Measurements from ENCODE around the gene ARF1. TPM values are rescaled to one million over a fixed set of nuclear protein-coding genes. Genes with fewer than 3 reads are reported as not detected.

ARF1 gene
- total and polyA plus RNA-seq, 10 of the 15 experiments (the other 5 are each of a cell fraction or from before 2014, with no cell fraction given): 48.4 to 508 (median 283) TPM

DNA sequence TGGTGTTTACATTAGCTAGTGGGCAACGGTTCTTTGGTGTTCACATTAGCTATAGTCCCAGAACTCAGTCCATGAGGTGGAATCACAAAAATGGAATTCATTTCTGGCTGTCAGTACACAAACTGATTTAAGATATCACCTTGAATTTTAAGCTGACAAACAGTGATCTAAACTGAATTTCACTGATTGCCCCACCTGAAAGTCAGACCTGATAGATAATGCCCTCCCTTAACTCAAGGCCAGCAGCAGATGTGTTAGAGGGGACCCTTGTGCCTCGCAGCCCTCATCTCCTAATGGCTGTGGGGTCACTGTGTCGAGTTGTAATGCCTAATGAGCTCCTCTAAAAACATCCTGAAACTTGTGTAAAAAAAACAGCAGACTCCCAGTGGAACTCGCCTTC, 8.6 kb downstream of the ARF1 start (continued):
- no peak for TF ChIP-seq PML (IDR thresholded peaks at IDR 0.05; ENCODE audit: low read length)

DNA sequence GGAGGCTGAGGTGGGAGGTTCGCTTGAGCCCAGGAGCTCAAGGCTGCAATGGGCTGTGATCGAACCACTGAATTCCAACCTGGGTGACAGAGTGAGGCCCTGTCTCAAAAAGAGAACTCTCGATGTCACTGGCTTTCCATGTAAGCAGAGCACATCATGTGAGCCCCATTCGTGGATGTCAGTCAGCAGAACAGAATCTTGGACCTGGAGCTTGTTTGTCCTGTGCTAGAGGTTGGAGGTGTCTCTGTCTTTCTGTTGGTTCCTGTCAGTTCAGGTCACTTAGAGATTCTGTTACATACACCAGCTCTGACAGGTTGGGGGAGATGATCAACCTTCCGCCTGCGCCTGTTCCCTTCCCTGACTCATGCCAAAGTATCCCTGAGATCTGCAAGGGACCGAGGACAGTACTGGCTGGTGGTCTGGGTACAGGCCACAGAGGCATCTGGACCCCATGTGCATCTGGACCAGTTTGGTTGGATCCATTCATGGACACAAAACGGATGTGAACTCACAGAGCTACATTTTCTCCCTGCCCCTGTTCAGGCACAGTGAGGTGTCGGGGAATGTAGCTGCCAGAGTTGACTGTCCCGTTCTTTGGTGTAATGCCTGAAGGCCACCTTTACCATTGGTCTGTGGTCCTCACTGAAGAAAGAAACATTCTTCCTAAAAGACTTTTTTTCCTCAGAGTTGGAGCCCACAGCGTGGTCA, 10.0 kb downstream of the ARF1 start:
- DNase-seq (ENCODE audit: low read depth, low spot score): no peak
- no peak for ATAC-seq
- no peak overlapping the region for H3K4me3 ChIP-seq
- no peaks in the 10 kb centered on the region for H3K27me3 ChIP-seq (replicated peaks in 1 of 2; ENCODE audit: control insufficient read depth in 2 of 2, insufficient read depth in 2 of 2, low read length in 1 of 2)
- WGBS (ENCODE audit: insufficient coverage, insufficient replicate concordance, low lambda C conversion rate, missing lambda C conversion rate): 92% methylated on average over 11 of the region's 11 CpGs
- H3K79me2 ChIP-seq (ENCODE audit: control insufficient read depth, insufficient read depth, low read length): peaks cover 98% of the 10 kb centered on the region
- SMC1A ChIA-PET (ENCODE audit: uncharacterized antibody, unreplicated experiment): interaction anchor here (0.6 to 0.9 kb wide), 2 partner anchors 8 to 307 kb away, joined by 3 to 4 read pairs; no protein-coding TSS in a partner anchor
- peaks cover 75% of the 10 kb centered on the region for H4K20me1 ChIP-seq (ENCODE audit: control insufficient read depth, insufficient read depth)
- H3K27ac ChIP-seq (ENCODE audit: control insufficient read depth, insufficient read depth): no peak overlapping the region
- in situ Hi-C loops (cut with MboI) (no loop called here), intact Hi-C loops (cut with micrococcal nuclease; ENCODE audit: unreplicated experiment) (no loop called here)
- peak; percentile 66; the same call in 1 of the 2 replicates for TF ChIP-seq POLR2AphosphoS5 (IDR thresholded peaks at IDR 0.05; ENCODE audit: low read length)
- no peak for TF ChIP-seq TCF7 (IDR thresholded peaks at IDR 0.05; ENCODE audit: borderline replicate concordance)
- peak; percentile 18; the same call in 1 of the 2 replicates for TF ChIP-seq POLR2A (IDR thresholded peaks at IDR 0.05; ENCODE audit: low read depth, low read length)
- no peak for FAIRE-seq
- CTCF ChIA-PET: interaction anchor here (2.5 kb wide), 1 partner anchor 93 kb away, joined by 13 read pairs; no protein-coding TSS in a partner anchor
- POLR2A ChIA-PET: no interaction called here
- no peak overlapping the region for H3K9ac ChIP-seq (ENCODE audit: control insufficient read depth, insufficient read depth, low read length)
- BruUV-seq (replicated peaks): no TSS peak
- peaks cover 26% of the 10 kb centered on the region; the same call in 2 of the 3 replicates for H3K9me3 ChIP-seq (replicated peaks; ENCODE audit: control insufficient read depth, insufficient read depth, low read length)
- RAD21 ChIA-PET (ENCODE audit: unreplicated experiment): interaction anchor here (1.4 kb wide), 1 partner anchor 9 kb away, joined by 3 read pairs; no protein-coding TSS in a partner anchor
- H3K4me1 ChIP-seq (ENCODE audit: control insufficient read depth, insufficient read depth, low read length): peaks cover 34% of the 10 kb centered on the region
- no peak overlapping the region for H2AFZ ChIP-seq (ENCODE audit: control insufficient read depth, low read depth, low read length)
- no peak overlapping the region for H3K4me2 ChIP-seq (ENCODE audit: control insufficient read depth, insufficient read depth)
- peaks cover 29 to 30% of the 10 kb centered on the region in 2 experiments; a peak in 3 of 4 replicates for H3K36me3 ChIP-seq (ENCODE audit: control insufficient read depth in 2 of 2, insufficient read depth in 2 of 2, low read length in 1 of 2)

Data from GM12878 (cell line).